Skin of body (tissue), 2 donors: ENCODE results near the gene PRCC. TPM values are rescaled to one million over a fixed set of nuclear protein-coding genes. Genes with fewer than 3 reads are reported as not detected.
A peak's percentile ranks its signal among the peaks of the same experiment; 100 is the strongest.
"Not testable (repeated sequence)": the region's sequence is repeated elsewhere in the genome, so short reads cannot be mapped to it uniquely, and the experiment has no call there.

ENCODE experiments used
- DNase-seq: peaks from one replicate; lab custom pipeline; 2025; lab: John Stamatoyannopoulos, UW
- total RNA-seq: library from RNA; depleted of rRNA; stranded (reverse); fragments of >200 nt; gene quantifications from one replicate; pipeline ENCODE4 v1.2.3, GENCODE V29; 2014

Gene PRCC
- total RNA-seq, 1 donor from 2014 or later: 25.8 TPM

- DNase-seq: no peak
These were observed 23.0 kb upstream of the PRCC start for GRCh38 chr1:156744344-156744743.

- DNase-seq: no peak
These were observed 22.4 kb upstream of the PRCC start for GRCh38 chr1:156744786-156745419.

- no peak for DNase-seq
These were observed 21.5 kb upstream of the PRCC start for GRCh38 chr1:156745881-156746280.

- DNase-seq: no peak
These were observed 21.0 kb upstream of the PRCC start for GRCh38 chr1:156746406-156746727.

- DNase-seq: peak; percentile 96
These were observed 20.4 kb upstream of the PRCC start for GRCh38 chr1:156746728-156747631.

GRCh38 chr1:156747742-156748669 is 19.3 kb upstream of the PRCC start:
- no peak for DNase-seq

- DNase-seq: peak; percentile 43
These were observed 18.5 kb upstream of the PRCC start for GRCh38 chr1:156748670-156749418.

GRCh38 chr1:156749419-156750118 is 17.8 kb upstream of the PRCC start:
- DNase-seq: no peak

- DNase-seq: no peak
These were observed 17.1 kb upstream of the PRCC start for GRCh38 chr1:156750191-156750672.

GRCh38 chr1:156750711-156751450 is 16.5 kb upstream of the PRCC start:
- DNase-seq: peak; percentile 12

- DNase-seq: no peak
These were observed 15.9 kb upstream of the PRCC start, which contains the start of gene HDGF for GRCh38 chr1:156751451-156751756. Gene HDGF (minus strand): TSS chr1:156751675. CDS start chr1:156751429, 246 bp downstream.

GRCh38 chr1:156751757-156752481 is 15.4 kb upstream of the PRCC start:
- peak; percentile 97 for DNase-seq

- no peak for DNase-seq
These were observed 14.4 kb upstream of the PRCC start for GRCh38 chr1:156752843-156753482.

GRCh38 chr1:156754219-156754618 is 13.1 kb upstream of the PRCC start:
- no peak for DNase-seq

GRCh38 chr1:156755527-156755950 is 11.8 kb upstream of the PRCC start:
- no peak for DNase-seq

GRCh38 chr1:156756355-156756754 is 11.0 kb upstream of the PRCC start:
- DNase-seq: no peak

GRCh38 chr1:156757572-156758253 is 9.6 kb upstream of the PRCC start:
- DNase-seq: not testable (repeated sequence)
